ENCODE data around the gene UGT2B11. TPM values are rescaled to one million over a fixed set of nuclear protein-coding genes. Genes with fewer than 3 reads are reported as not detected.
"Not testable (repeated sequence)": the region's sequence is repeated elsewhere in the genome, so short reads cannot be mapped to it uniquely, and the experiment has no call there.

Gene UGT2B11
- total RNA-seq, 4 donors from 2014 or later: not detected

GRCh38 chr4:69167300-69167699 lies 47.2 kb downstream of the UGT2B11 start:
- in situ Hi-C loops (cut with MboI; ENCODE audit: low sequenced_read_pairs in 4 of 4): no loop called here
- ATAC-seq: no peak
- intact Hi-C loops (cut with DNase I; ENCODE audit: low total_unique reads): no loop called here

GRCh38 chr4:69166376-69166775 lies 48.2 kb downstream of the UGT2B11 start:
- in situ Hi-C loops (cut with MboI; ENCODE audit: low sequenced_read_pairs in 4 of 4); ATAC-seq; H3K27me3 ChIP-seq; intact Hi-C loops (cut with DNase I; ENCODE audit: low total_unique reads); H3K4me1 ChIP-seq; H3K4me3 ChIP-seq; H3K36me3 ChIP-seq; H3K27ac ChIP-seq; DNase-seq; H3K9me3 ChIP-seq: not testable (repeated sequence)

More at GRCh38 chr4:69167300-69167699, 47.2 kb downstream of the UGT2B11 start:
- TF ChIP-seq CTCF (IDR thresholded peaks at IDR 0.05 in 4 of 5, conservative IDR thresholded peaks at IDR 0.05 in 1 of 5): no peak
- TF ChIP-seq POLR2A (IDR thresholded peaks at IDR 0.05): no peak
- Histone ChIP-seq H3K9me3 (no peaks in the 10 kb centered on the region), H3K36me3 (no peaks in the 10 kb centered on the region), H3K4me3 (no peak overlapping the region), H3K27ac (no peak overlapping the region), H3K27me3 (no peaks in the 10 kb centered on the region), H3K4me1 (no peaks in the 10 kb centered on the region)
- no peak for DNase-seq

- in situ Hi-C loops (cut with MboI; ENCODE audit: low sequenced_read_pairs in 4 of 4); ATAC-seq; H3K27me3 ChIP-seq; intact Hi-C loops (cut with DNase I; ENCODE audit: low total_unique reads); H3K9me3 ChIP-seq; H3K36me3 ChIP-seq; H3K4me3 ChIP-seq; DNase-seq; H3K4me1 ChIP-seq; H3K27ac ChIP-seq: not testable (repeated sequence)
Measured at GRCh38 chr4:69165707-69166106, 48.8 kb downstream of the UGT2B11 start.

GRCh38 chr4:69156913-69157312 lies 57.6 kb downstream of the UGT2B11 start:
- Histone ChIP-seq H3K9me3 (no peaks in the 10 kb centered on the region), H3K27ac (no peak overlapping the region), H3K4me1 (no peaks in the 10 kb centered on the region), H3K36me3 (no peaks in the 10 kb centered on the region), H3K27me3 (no peaks in the 10 kb centered on the region), H3K4me3 (no peak overlapping the region)
- ATAC-seq: no peak
- TF ChIP-seq CTCF (IDR thresholded peaks at IDR 0.05 in 4 of 5, conservative IDR thresholded peaks at IDR 0.05 in 1 of 5): no peak
- no peak for TF ChIP-seq POLR2A (IDR thresholded peaks at IDR 0.05)
- intact Hi-C loops (cut with DNase I; ENCODE audit: low total_unique reads) (no loop called here), in situ Hi-C loops (cut with MboI; ENCODE audit: low sequenced_read_pairs in 4 of 4) (no loop called here)
- DNase-seq: no peak

- Histone ChIP-seq H3K9me3 (no peaks in the 10 kb centered on the region), H3K4me1 (no peaks in the 10 kb centered on the region), H3K27me3 (no peaks in the 10 kb centered on the region), H3K4me3 (no peak overlapping the region), H3K36me3 (no peaks in the 10 kb centered on the region), H3K27ac (no peak overlapping the region)
- TF ChIP-seq POLR2A (IDR thresholded peaks at IDR 0.05) (no peak), CTCF (IDR thresholded peaks at IDR 0.05 in 4 of 5, conservative IDR thresholded peaks at IDR 0.05 in 1 of 5) (no peak)
- intact Hi-C loops (cut with DNase I; ENCODE audit: low total_unique reads) (no loop called here), in situ Hi-C loops (cut with MboI; ENCODE audit: low sequenced_read_pairs in 4 of 4) (no loop called here)
- no peak for ATAC-seq
- DNase-seq: no peak
Measured at GRCh38 chr4:69154021-69154420, 60.5 kb downstream of the UGT2B11 start.

Other genes starting within 250 kb of the UGT2B11 start
- under 1 TPM in 2 of 4 donors, not detected in 2; 0.26 to 0.33 TPM for gene UGT2B7, start 118.3 kb downstream of the UGT2B11 start, total RNA-seq
- gene UGT2B28, start 65.7 kb upstream of the UGT2B11 start, total RNA-seq: not detected